Right cardiac atrium (tissue), 5 donors: Measurements from ENCODE around the gene ATXN10. TPM values are rescaled to one million over a fixed set of nuclear protein-coding genes. Genes with fewer than 3 reads are reported as not detected.

Experiments
- ATAC-seq, 2 donors: fragments of 200-7000 bp; cut with Tn5 transposase; one replicate each; pipeline versions ENCODE4 v1.8.0 to v1.9.1; 2020; ENCODE audit warnings: moderate library complexity in 2 of 2, mild to moderate bottlenecking in 1 of 2
- DNase-seq, 3 donors: peaks; one replicate each; pipeline ENCODE4 v3.0.0-alpha.2; 2020
- H3K27ac ChIP-seq: one replicate; pipeline ENCODE4 v1.5.1; 2013; ENCODE audit warnings: mild to moderate bottlenecking, low read length, control low read depth, moderate library complexity
- H3K27me3 ChIP-seq: one replicate; pipeline ENCODE4 v1.6.1; 2013; ENCODE audit not compliant: control insufficient read depth, insufficient read depth
- H3K4me1 ChIP-seq: one replicate; pipeline ENCODE4 v1.6.1; 2013; ENCODE audit warnings: low read length; ENCODE audit not compliant: control insufficient read depth, insufficient read depth
- H3K4me3 ChIP-seq: one replicate; pipeline ENCODE4 v1.5.1; 2013; ENCODE audit warnings: low read length, control low read depth
- H3K9me3 ChIP-seq: one replicate; pipeline ENCODE4 v1.6.1; 2013; ENCODE audit warnings: low read length; ENCODE audit not compliant: control insufficient read depth
- WGBS: extraction: QIAGEN DNeasy Blood & Tissue Kit; methylation state at CpG from one replicate; pipeline ENCODE4 v1.1.7; 2013; 5-methylcytosine and 5-hydroxymethylcytosine counted together
- intact Hi-C, 4 donors: fragments of 100-400 bp; cut with DNase I; formaldehyde crosslinking; loops; one replicate each; pipeline versions ENCODE4 v1.11.0 to v1.14.0; 2022 to 2023
- polyA plus RNA-seq: library from polyadenylated mRNA; stranded (reverse); fragments of 200-250 nt; gene quantifications from one replicate; pipeline ENCODE4 v1.2.3, GENCODE V29; 2013
- total RNA-seq, 4 donors: library from RNA; stranded (reverse); fragmentation: NEBNext Ultra II Directional; extraction: Animal tissue kit (Norgen Biotek cat#: 25700); gene quantifications; one replicate each; pipeline ENCODE4 v1.2.1, GENCODE V29; 2021
- donor health status: healthy with polysubstance abuse.
- donor health status: DM: no; HTN: yes; CAD: no.
- donor health status: DM: no; HTN: no; CAD: no.
- donor health status: DM: no; HTN: yes; CAD: no; lungs with severe emphysema.
- donor health status: DM: yes; HTN: yes; CAD: no.

Gene ATXN10
- total and polyA plus RNA-seq, 5 donors = 96.6 to 176 (median 147) TPM

DNA sequence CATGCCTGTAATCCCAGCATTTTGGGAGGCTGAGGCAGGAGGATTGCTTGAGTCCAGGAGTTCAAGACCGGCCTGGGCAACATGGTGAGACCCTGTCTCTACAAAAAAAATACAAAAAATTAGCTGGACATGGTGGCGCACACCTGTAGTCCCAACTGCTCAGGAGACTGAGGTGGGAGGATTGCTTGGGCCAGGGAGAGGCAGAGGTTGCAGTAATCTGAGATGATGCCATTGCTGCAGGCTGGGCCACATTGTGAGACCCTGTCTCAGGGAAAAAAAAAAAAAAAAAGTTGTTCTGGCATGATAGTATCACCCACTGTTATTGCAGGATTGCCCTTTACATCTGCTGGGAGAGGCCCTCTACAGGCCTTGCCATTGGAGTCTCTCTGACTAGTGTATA lies 18.4 kb downstream of the ATXN10 start:
- intact Hi-C loops = no loop called here
- Histone ChIP-seq H3K4me1 (peaks cover 7% of the 10 kb centered on the region), H3K27me3 (no peaks in the 10 kb centered on the region), H3K27ac (no peak overlapping the region), H3K9me3 (no peaks in the 10 kb centered on the region), H3K4me3 (no peak overlapping the region)
- ATAC-seq (no peak), DNase-seq (no peak)
- 99% methylated on average over 2 of the region's 2 CpGs for WGBS

DNA sequence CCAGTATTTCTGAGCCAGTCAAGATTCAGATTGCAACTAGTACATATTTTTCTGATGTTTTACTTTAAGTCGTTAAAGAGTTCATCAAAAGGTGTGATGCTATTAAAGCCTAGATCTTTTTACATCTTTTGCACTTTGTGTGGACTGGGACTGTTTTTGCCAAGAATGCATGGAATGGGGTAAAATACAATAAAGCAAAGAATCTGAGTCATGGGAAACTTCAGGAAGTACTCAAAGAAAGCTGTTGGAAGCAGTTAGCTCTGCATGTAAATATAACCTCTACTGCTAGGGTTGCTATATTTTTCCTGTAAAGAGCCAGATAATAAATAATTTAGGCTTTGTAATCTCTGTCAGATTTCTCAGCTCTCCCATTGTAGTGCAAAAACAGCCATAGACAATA lies 20.9 kb downstream of the ATXN10 start:
- Histone ChIP-seq H3K4me3 (no peak overlapping the region), H3K4me1 (peaks cover 5% of the 10 kb centered on the region), H3K27ac (no peak overlapping the region), H3K27me3 (no peaks in the 10 kb centered on the region), H3K9me3 (no peaks in the 10 kb centered on the region)
- WGBS = 59% methylated on average over 1 of the region's 1 CpG
- DNase-seq = no peak
- ATAC-seq = no peak
- intact Hi-C loops = no loop called here

DNA sequence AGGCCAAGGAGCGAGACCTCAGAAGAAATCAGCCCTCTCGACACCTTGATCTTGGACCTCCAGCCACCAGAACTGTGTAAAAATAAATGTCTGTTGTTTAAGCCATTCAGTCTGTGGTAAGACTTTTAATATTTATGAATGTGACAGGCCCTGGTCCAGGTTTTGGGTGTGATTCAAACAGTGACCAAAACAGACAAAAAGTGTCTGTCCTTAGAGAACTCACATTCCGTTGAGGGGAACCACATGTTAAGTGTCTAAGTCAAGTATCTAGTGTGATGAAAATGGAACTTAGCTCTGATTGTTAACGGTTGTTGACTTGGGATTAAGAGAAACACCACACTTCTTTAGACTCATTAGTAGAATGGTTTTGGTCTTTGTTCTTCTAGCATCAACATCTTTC lies 22.2 kb downstream of the ATXN10 start:
- H3K9me3 ChIP-seq = no peaks in the 10 kb centered on the region
- ATAC-seq (no peak), DNase-seq (no peak)
- WGBS = 71% methylated on average over 4 of the region's 4 CpGs
- H3K4me1 ChIP-seq = peaks cover 3% of the 10 kb centered on the region
- no peak overlapping the region for H3K27ac ChIP-seq
- H3K27me3 ChIP-seq = no peaks in the 10 kb centered on the region
- intact Hi-C loops = no loop called here
- H3K4me3 ChIP-seq = no peak overlapping the region

- Histone ChIP-seq H3K4me3 (no peak overlapping the region), H3K9me3 (no peaks in the 10 kb centered on the region), H3K27ac (no peak overlapping the region), H3K27me3 (no peaks in the 10 kb centered on the region), H3K4me1 (no peaks in the 10 kb centered on the region)
- ATAC-seq = no peak
- 92% methylated on average over 6 of the region's 6 CpGs for WGBS
- DNase-seq = no peak
- intact Hi-C loops = no loop called here
These were observed 24.6 kb downstream of the ATXN10 start for GRCh38 chr22:45696227-45696626.

DNA sequence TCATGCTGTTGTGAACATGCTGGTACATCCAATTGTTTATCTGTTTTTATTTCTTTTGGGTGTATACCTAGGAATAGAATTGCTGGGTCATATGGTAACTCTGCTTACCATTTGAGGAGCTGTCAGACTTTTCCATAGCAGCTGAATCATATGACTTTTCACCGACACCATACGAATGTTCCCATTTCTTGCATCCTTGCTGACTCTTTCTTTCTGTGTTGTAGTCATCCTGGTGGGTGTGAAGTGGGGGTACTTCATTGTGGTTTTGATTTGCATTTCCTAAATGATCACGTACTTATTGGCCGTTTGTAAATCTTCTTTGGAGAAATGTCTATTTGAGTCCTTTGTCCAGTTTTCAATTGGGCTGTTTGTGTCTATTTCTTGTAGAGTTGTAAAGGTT lies 26.5 kb downstream of the ATXN10 start:
- whole genome bisulfite sequencing = 92% methylated on average over 4 of the region's 4 CpGs

DNA sequence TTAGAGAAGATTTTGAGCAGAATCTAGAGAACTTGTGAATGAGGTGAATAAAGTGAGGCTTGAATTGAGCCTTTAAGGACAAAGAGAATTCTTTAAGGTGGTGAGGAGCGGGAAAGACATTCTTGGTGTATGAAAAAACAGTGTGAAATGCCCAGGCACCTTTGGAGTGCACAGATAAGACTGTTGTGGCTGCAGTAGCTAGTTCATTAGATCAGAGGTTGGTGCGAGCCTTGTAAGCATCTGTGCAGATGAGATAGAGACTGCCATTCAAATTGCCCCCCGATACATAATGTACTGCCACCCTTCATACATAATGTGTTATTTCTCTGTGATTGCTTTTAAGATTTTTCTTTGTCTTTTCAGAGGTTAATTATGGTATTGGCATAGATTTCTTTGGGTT lies 31.3 kb downstream of the ATXN10 start:
- no peak for ATAC-seq
- intact Hi-C loops = no loop called here
- WGBS = 90% methylated on average over 3 of the region's 3 CpGs
- no peaks in the 10 kb centered on the region for H3K9me3 ChIP-seq
- no peaks in the 10 kb centered on the region for H3K27me3 ChIP-seq
- no peak overlapping the region for H3K4me3 ChIP-seq
- no peak for DNase-seq
- H3K27ac ChIP-seq = no peak overlapping the region
- H3K4me1 ChIP-seq = peaks cover 1% of the 10 kb centered on the region

More for the DNA sequence above, 26.5 kb downstream of the ATXN10 start:
- intact Hi-C loops = no loop called here
- DNase-seq (no peak), ATAC-seq (no peak)
- Histone ChIP-seq H3K27me3 (no peaks in the 10 kb centered on the region), H3K27ac (no peak overlapping the region), H3K4me3 (no peak overlapping the region), H3K9me3 (no peaks in the 10 kb centered on the region), H3K4me1 (no peaks in the 10 kb centered on the region)

GRCh38 chr22:45703758-45704157 lies 32.1 kb downstream of the ATXN10 start:
- WGBS = 72% methylated on average over 2 of the region's 2 CpGs
- ATAC-seq (no peak), DNase-seq (no peak)
- no peaks in the 10 kb centered on the region for H3K9me3 ChIP-seq
- no peak overlapping the region for H3K27ac ChIP-seq
- intact Hi-C loops = no loop called here
- H3K27me3 ChIP-seq = no peaks in the 10 kb centered on the region
- no peak overlapping the region for H3K4me3 ChIP-seq
- peaks cover 1% of the 10 kb centered on the region for H3K4me1 ChIP-seq

DNA sequence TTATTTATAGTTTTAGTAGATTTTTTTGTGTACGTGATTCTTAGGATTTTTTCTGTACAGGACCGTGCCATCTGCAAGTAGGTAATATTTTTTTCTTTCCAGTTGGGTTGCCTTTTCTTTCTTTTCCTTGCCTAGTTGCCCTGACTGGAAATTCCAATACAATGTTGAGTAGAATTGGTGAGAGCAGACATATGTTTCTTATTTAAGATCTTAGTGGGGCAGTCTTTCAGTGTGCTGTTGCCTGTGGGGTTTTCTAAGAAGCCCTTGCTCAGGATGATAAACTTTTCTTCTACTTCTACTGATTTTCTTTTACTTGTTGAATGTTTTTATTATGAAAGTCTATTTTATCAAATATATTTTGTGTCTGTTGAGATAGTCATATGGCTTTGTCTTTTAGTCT lies 33.0 kb downstream of the ATXN10 start:
- Histone ChIP-seq H3K4me3 (no peak overlapping the region), H3K27ac (no peak overlapping the region), H3K9me3 (no peaks in the 10 kb centered on the region), H3K4me1 (peaks cover 1% of the 10 kb centered on the region), H3K27me3 (no peaks in the 10 kb centered on the region)
- no peak for DNase-seq
- intact Hi-C loops = no loop called here
- ATAC-seq = no peak
- WGBS = 95% methylated on average over 2 of the region's 2 CpGs

DNA sequence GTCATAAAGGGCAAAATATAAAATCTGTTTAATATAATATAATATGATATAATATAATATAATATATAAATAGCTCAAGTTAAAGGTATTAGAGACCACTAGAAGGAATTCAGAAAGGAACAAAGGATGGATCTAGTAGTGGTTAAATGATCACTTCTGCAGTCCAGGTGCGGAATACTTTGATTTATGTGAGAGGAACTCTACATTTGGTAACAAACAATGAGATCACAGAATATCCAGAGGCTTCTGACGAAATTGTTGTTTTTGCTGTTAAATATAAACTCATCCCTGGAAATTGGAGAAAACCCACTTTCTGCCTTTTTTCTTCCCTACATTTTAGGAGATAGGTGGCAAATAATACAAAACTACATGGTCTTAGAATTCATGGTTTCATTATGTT lies 36.0 kb downstream of the ATXN10 start:
- no peak for ATAC-seq
- H3K27me3 ChIP-seq = no peaks in the 10 kb centered on the region
- 95% methylated on average over 2 of the region's 2 CpGs for WGBS
- H3K4me3 ChIP-seq = no peak overlapping the region
- peaks cover 10% of the 10 kb centered on the region for H3K4me1 ChIP-seq
- DNase-seq = no peak
- no peak overlapping the region for H3K27ac ChIP-seq
- no peaks in the 10 kb centered on the region for H3K9me3 ChIP-seq
- intact Hi-C loops = no loop called here

DNA sequence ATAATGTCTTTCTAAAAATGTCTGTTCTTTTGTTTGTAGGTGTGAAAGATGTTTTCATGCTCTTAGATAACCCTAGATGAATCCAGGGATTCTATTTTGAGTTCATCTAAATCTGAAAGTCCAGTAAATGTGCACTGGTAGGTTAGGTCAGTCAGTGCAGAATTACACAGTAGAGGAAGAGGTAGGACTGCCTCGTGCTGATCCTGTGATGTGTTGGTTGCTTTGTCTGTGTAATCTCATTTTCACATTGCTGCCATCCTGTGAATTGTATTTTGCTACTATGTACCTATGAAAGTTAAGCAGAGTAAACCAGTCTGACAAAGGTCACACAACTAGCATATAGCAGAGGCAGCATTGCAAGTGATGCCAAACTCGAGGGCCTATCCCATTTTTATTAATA lies 36.5 kb downstream of the ATXN10 start:
- DNase-seq (no peak), ATAC-seq (no peak)
- H3K4me1 ChIP-seq = peaks cover 10% of the 10 kb centered on the region
- WGBS = 74% methylated on average over 2 of the region's 2 CpGs
- H3K4me3 ChIP-seq = no peak overlapping the region
- no peak overlapping the region for H3K27ac ChIP-seq
- intact Hi-C loops = no loop called here
- no peaks in the 10 kb centered on the region for H3K27me3 ChIP-seq
- H3K9me3 ChIP-seq = no peaks in the 10 kb centered on the region

DNA sequence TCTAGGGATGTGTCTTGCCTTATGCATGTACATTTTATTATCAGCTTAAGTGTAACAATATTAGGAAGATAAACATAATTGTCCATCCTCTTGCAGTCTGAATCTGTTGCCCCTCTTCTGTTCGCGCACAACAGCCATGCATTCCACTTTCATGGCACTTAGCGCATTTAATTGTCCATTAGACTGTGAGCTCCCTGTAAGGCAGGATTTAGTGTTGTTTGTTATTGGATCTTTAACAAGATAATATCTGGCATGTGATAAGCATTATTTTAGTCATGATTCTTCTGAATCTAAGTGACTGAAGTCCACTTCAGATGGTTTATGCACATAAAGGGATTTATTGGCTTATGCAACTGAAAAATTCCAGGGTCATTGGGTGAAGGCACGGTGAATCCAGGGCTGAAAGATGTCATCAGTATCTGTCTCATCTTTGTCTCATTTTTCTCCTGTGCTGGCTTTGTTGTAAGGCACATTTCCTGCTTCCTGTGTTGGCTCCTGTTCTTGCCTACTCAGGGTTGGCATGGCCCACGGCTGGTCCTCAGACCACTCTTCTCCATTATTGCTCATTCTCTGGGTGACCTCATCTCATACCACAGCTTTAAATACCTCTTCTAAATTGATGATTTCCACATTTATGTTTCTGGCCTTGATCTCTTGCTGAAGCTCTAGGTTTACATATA lies 37.6 kb downstream of the ATXN10 start:
- no peak overlapping the region for H3K4me3 ChIP-seq
- intact Hi-C loops = no loop called here
- ATAC-seq = peak in 1 of 2 donors; percentile 33

GRCh38 chr22:45709866-45710265 lies 38.2 kb downstream of the ATXN10 start:
- H3K9me3 ChIP-seq = no peaks in the 10 kb centered on the region
- DNase-seq (no peak), ATAC-seq (peak in 1 of 2 donors; percentile 70)
- no peaks in the 10 kb centered on the region for H3K27me3 ChIP-seq
- WGBS = 72% methylated on average over 2 of the region's 2 CpGs
- H3K4me1 ChIP-seq = peaks cover 9% of the 10 kb centered on the region
- H3K27ac ChIP-seq = no peak overlapping the region
- intact Hi-C loops = no loop called here
- H3K4me3 ChIP-seq = no peak overlapping the region

More for the DNA sequence above, 37.6 kb downstream of the ATXN10 start:
- DNase-seq = no peak
- 84% methylated on average over 5 of the region's 5 CpGs for WGBS
- no peaks in the 10 kb centered on the region for H3K9me3 ChIP-seq
- H3K27ac ChIP-seq = no peak overlapping the region
- H3K4me1 ChIP-seq = peaks cover 9% of the 10 kb centered on the region
- H3K27me3 ChIP-seq = no peaks in the 10 kb centered on the region
